Neuronal stem cell (in vitro differentiated cells): ENCODE measurements around the gene ERVH48-1.
"Not testable (repeated sequence)": the region's sequence is repeated elsewhere in the genome, so short reads cannot be mapped to it uniquely, and the experiment has no call there.

ENCODE experiments used
- DNase-seq: peaks from one replicate; pipeline ENCODE4 v3.0.0-alpha.2; 2013; ENCODE audit warnings: low spot score
- H2AFZ ChIP-seq: one replicate; pipeline ENCODE4 v1.6.1; 2013; ENCODE audit warnings: mild to moderate bottlenecking, low read length, inconsistent platforms
- H2AK5ac ChIP-seq: 2 replicates; pipeline ENCODE4 v1.6.1; 2013; ENCODE audit warnings: low read depth, mild to moderate bottlenecking, inconsistent platforms, low read length, moderate library complexity, mixed read lengths
- H2BK120ac ChIP-seq: 2 replicates; pipeline ENCODE4 v1.6.1; 2013; ENCODE audit warnings: low read depth, mild to moderate bottlenecking, inconsistent platforms, low read length, moderate library complexity, mixed read lengths
- H2BK12ac ChIP-seq: one replicate; pipeline ENCODE4 v1.6.1; 2013; ENCODE audit warnings: low read length, inconsistent platforms
- H2BK15ac ChIP-seq: 2 replicates; pipeline ENCODE4 v1.6.1; 2013; ENCODE audit warnings: mild to moderate bottlenecking, low read length, inconsistent platforms, mixed read lengths
- H2BK5ac ChIP-seq: one replicate; pipeline ENCODE4 v1.6.1; 2013; ENCODE audit warnings: inconsistent platforms, mild to moderate bottlenecking, low read length, moderate library complexity
- H3K14ac ChIP-seq: one replicate; pipeline ENCODE4 v1.6.1; 2013; ENCODE audit warnings: low read length, inconsistent platforms
- H3K18ac ChIP-seq: 2 replicates; pipeline ENCODE4 v1.6.1; 2013; ENCODE audit warnings: low read length, inconsistent platforms
- H3K23ac ChIP-seq: 2 replicates; pipeline ENCODE4 v1.6.1; 2013; ENCODE audit warnings: low read depth, mild to moderate bottlenecking, mixed read lengths, low read length, inconsistent platforms; ENCODE audit not compliant: poor library complexity
- H3K27ac ChIP-seq: replicated peaks from 3 replicates; pipeline ENCODE4 v1.5.1; 2013; ENCODE audit warnings: low read length, inconsistent platforms
- H3K27me3 ChIP-seq, 3 experiments: 2 replicates each; pipeline ENCODE4 v1.6.1; 2013; ENCODE audit warnings: low read length in 3 of 3, mild to moderate bottlenecking in 2 of 3, inconsistent platforms in 1 of 3, low read depth in 1 of 3, mixed read lengths in 1 of 3, moderate library complexity in 1 of 3; ENCODE audit not compliant: control insufficient read depth in 3 of 3, insufficient read depth in 3 of 3
- H3K36me3 ChIP-seq, 2 donors: replicated peaks in 1 of 2; 2 replicates each; pipeline ENCODE4 v1.6.1; 2013; ENCODE audit warnings: low read length in 2 of 2; ENCODE audit not compliant: control insufficient read depth in 2 of 2, insufficient read depth in 2 of 2
- H3K4ac ChIP-seq: 2 replicates; pipeline ENCODE4 v1.6.1; 2013; ENCODE audit warnings: inconsistent platforms, mild to moderate bottlenecking, low read length, moderate library complexity
- H3K4me1 ChIP-seq, 2 donors: 1 replicate in 1 of 2; 2 replicates in 1 of 2; pipeline ENCODE4 v1.6.1; 2013; ENCODE audit warnings: low read length in 2 of 2, low read depth in 1 of 2; ENCODE audit not compliant: control insufficient read depth in 2 of 2, insufficient read depth in 1 of 2
- H3K4me2 ChIP-seq: one replicate; pipeline ENCODE4 v1.6.1; 2013; ENCODE audit warnings: mild to moderate bottlenecking, low read length, inconsistent platforms; ENCODE audit not compliant: insufficient read depth, poor library complexity, severe bottlenecking
- H3K4me3 ChIP-seq, 2 donors: 2 replicates each; pipeline ENCODE4 v1.5.1; 2013; ENCODE audit warnings: low read length in 2 of 2, mild to moderate bottlenecking in 2 of 2, inconsistent platforms in 1 of 2, moderate library complexity in 1 of 2
- H3K79me1 ChIP-seq: one replicate; pipeline ENCODE4 v1.6.1; 2013; ENCODE audit warnings: low read depth, mild to moderate bottlenecking, inconsistent platforms, low read length, moderate library complexity
- H3K9ac ChIP-seq: one replicate; pipeline ENCODE4 v1.6.1; 2013; ENCODE audit warnings: mild to moderate bottlenecking, low read depth, low read length, inconsistent platforms; ENCODE audit not compliant: poor library complexity
- H3K9me3 ChIP-seq, 2 donors: replicated peaks in 1 of 2; 2 replicates each; pipeline versions ENCODE3 to v1.6.1; 2013; ENCODE audit warnings: low read length in 2 of 2, mild to moderate bottlenecking in 2 of 2, inconsistent platforms in 1 of 2, low read depth in 1 of 2, mixed read lengths in 1 of 2, moderate library complexity in 1 of 2; ENCODE audit not compliant: control insufficient read depth in 2 of 2, insufficient read depth in 1 of 2
- H4K8ac ChIP-seq: one replicate; pipeline ENCODE4 v1.6.1; 2013; ENCODE audit warnings: low read depth, mild to moderate bottlenecking, inconsistent platforms, low read length, moderate library complexity
- H4K91ac ChIP-seq: one replicate; pipeline ENCODE4 v1.6.1; 2013; ENCODE audit warnings: low read length, low read depth, mild to moderate bottlenecking, inconsistent platforms; ENCODE audit not compliant: poor library complexity
- WGBS, 2 donors: extraction: QIAGEN DNeasy Blood & Tissue Kit; methylation state at CpG; one replicate each; pipeline ENCODE4 v1.1.7; 2013; ENCODE audit warnings: missing lambda C conversion rate in 2 of 2, mixed read lengths in 1 of 2; ENCODE audit not compliant: insufficient read length in 2 of 2, insufficient replicate concordance in 1 of 2; ENCODE audit errors: extremely low coverage in 2 of 2; 5-methylcytosine and 5-hydroxymethylcytosine counted together

ERVH48-1 gene

DNA sequence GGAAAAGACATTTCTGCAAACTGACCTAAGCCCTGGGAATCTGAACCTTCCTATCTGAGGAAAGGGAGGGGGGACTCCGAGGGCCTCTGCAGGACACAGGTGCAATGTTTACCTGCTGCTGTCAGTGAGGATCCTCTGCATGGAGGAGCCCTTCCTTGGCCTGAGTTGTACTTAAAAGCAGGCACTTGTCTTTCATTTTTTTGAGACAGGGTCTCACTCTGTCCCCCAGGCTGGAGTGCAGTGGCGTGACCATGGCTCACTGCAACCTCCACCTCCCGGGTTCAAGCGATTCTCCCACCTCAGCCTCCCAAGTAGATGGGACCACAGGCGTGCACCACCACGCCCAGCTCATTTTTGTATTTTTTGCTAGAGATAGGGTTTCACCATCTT lies 13.2 kb upstream of the ERVH48-1 start:
- not testable (repeated sequence) for H3K36me3 ChIP-seq, H4K8ac ChIP-seq, H3K23ac ChIP-seq, H4K91ac ChIP-seq, H3K9ac ChIP-seq, H3K4ac ChIP-seq, H3K79me1 ChIP-seq, H2AK5ac ChIP-seq, H3K14ac ChIP-seq, DNase-seq, H2AFZ ChIP-seq, H2BK12ac ChIP-seq, H2BK15ac ChIP-seq, H3K9me3 ChIP-seq, H3K4me1 ChIP-seq, H3K27me3 ChIP-seq, H2BK120ac ChIP-seq, H3K18ac ChIP-seq, H2BK5ac ChIP-seq, H3K27ac ChIP-seq, H3K4me2 ChIP-seq, H3K4me3 ChIP-seq
- WGBS, 2 donors, result no CpG with 5 or more reads among the region's 6 CpGs

DNA sequence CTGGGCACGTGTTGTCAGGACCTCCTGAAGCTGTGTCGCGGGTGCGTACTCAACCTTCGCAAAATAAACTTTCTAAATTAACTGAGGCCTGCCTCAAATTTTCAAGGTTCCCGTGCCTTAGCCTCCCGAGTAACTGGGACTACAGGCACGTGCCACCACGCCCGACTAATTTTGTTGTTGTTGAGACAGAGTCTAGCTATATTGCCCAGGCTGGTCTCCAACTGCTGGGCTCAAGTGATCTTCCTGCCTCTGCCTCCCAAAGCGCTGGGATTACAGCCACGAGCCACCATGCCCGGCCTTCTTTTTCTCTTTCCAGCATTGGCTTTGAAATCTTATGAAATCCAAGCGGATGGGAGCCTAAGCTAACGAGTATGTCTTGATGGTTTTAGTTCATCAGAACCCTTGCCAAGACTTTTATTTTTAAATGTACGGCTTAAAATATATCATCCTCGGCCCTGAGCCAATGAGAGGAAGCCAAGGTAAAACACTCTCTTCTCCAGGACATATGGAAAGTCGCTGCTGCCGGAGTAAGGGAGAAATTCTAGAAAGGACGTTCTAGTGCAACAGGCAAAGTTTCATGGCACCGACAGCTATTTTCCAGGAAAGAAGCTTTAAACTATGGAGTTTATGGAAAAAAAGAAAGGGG lies 12.7 kb upstream of the ERVH48-1 start:
- no peak for DNase-seq
- no peak overlapping the region for H2BK120ac ChIP-seq
- H2AK5ac ChIP-seq, result no peak overlapping the region
- H3K18ac ChIP-seq, result no peak overlapping the region
- H3K23ac ChIP-seq, result no peak overlapping the region
- H2AFZ ChIP-seq, result no peak overlapping the region
- no peak overlapping the region for H3K4me2 ChIP-seq
- H3K4ac ChIP-seq, result no peak overlapping the region
- no peaks in the 10 kb centered on the region for H3K27me3 ChIP-seq
- H4K91ac ChIP-seq, result no peak overlapping the region
- H2BK15ac ChIP-seq, result no peak overlapping the region
- H3K27ac ChIP-seq, result no peak overlapping the region
- no peaks in the 10 kb centered on the region for H3K36me3 ChIP-seq
- no peak overlapping the region for H3K9ac ChIP-seq
- H3K4me1 ChIP-seq, result no peaks in the 10 kb centered on the region
- H3K4me3 ChIP-seq, result no peak overlapping the region
- H2BK5ac ChIP-seq, result no peak overlapping the region
- no peaks in the 10 kb centered on the region for H3K9me3 ChIP-seq
- H4K8ac ChIP-seq, result no peak overlapping the region
- WGBS, 2 donors, result no CpG with 5 or more reads among the region's 21 CpGs
- H3K79me1 ChIP-seq, result no peaks in the 10 kb centered on the region
- H2BK12ac ChIP-seq, result no peak overlapping the region
- H3K14ac ChIP-seq, result no peak overlapping the region

GRCh38 chr21:42937034-42937940 lies 11.9 kb upstream of the ERVH48-1 start:
- H2AK5ac ChIP-seq, H3K4me1 ChIP-seq, H4K8ac ChIP-seq, H3K79me1 ChIP-seq, H3K9me3 ChIP-seq, H4K91ac ChIP-seq, H3K18ac ChIP-seq, H3K36me3 ChIP-seq, H2BK12ac ChIP-seq, H3K4ac ChIP-seq, H3K27me3 ChIP-seq, H3K27ac ChIP-seq, H3K23ac ChIP-seq, H2BK5ac ChIP-seq, DNase-seq, H3K14ac ChIP-seq, H2BK120ac ChIP-seq, H3K9ac ChIP-seq, H2BK15ac ChIP-seq, H3K4me3 ChIP-seq, H2AFZ ChIP-seq, H3K4me2 ChIP-seq: not testable (repeated sequence)
- no CpG with 5 or more reads among the region's 16 CpGs for WGBS, 2 donors

DNA sequence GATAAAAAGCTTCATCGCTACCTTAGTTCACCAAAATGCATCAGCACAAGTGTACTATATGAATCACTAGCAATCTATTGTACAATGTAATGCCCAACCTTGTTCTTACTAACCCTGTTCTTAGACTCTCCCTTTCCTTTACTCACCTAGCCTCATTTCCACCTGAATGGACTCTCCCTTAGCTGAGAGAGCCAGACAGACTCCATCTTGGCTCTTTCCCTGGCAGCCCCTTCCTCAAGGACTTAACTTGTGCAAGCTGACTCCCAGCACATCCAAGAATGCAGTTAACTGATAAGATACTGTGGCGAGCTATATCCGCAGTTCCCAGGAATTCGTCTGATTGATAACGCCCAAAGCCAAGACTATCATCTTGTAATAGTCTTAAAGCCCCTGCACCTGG lies 10.9 kb upstream of the ERVH48-1 start:
- not testable (repeated sequence) for H3K9me3 ChIP-seq, H4K8ac ChIP-seq, H3K79me1 ChIP-seq, DNase-seq, H2BK15ac ChIP-seq, H3K18ac ChIP-seq, H3K23ac ChIP-seq, H3K36me3 ChIP-seq, H2BK5ac ChIP-seq, H3K4ac ChIP-seq, H3K27me3 ChIP-seq, H2AFZ ChIP-seq, H3K27ac ChIP-seq, H2BK12ac ChIP-seq, H3K4me3 ChIP-seq, H3K4me1 ChIP-seq, H3K14ac ChIP-seq, H2BK120ac ChIP-seq, H2AK5ac ChIP-seq, H3K9ac ChIP-seq, H4K91ac ChIP-seq, H3K4me2 ChIP-seq
- no CpG with 5 or more reads among the region's 5 CpGs for WGBS, 2 donors
